H9 (cell line): ENCODE results near the gene KIF14. TPM values are rescaled to one million over a fixed set of nuclear protein-coding genes. Genes with fewer than 3 reads are reported as not detected.

ENCODE experiments used
- DNase-seq: peaks from one replicate; pipeline ENCODE4 v3.0.0-alpha.2; 2017
- H2AFZ ChIP-seq: one replicate; pipeline ENCODE4 v1.6.1; 2013; ENCODE audit warnings: mild to moderate bottlenecking, low read length, control low read depth, moderate library complexity
- H2AK5ac ChIP-seq: 2 replicates; pipeline ENCODE4 v1.6.1; 2013; ENCODE audit warnings: low read length, control low read depth, mixed read lengths; ENCODE audit not compliant: insufficient read length
- H2BK120ac ChIP-seq: one replicate; pipeline ENCODE4 v1.6.1; 2013; ENCODE audit warnings: low read depth, mild to moderate bottlenecking, low read length, control low read depth, inconsistent platforms; ENCODE audit not compliant: poor library complexity, severe bottlenecking
- H2BK12ac ChIP-seq: 2 replicates; pipeline ENCODE4 v1.6.1; 2013; ENCODE audit warnings: low read length, control low read depth, mixed read lengths, low read depth; ENCODE audit not compliant: insufficient read length
- H2BK15ac ChIP-seq: 2 replicates; pipeline ENCODE4 v1.6.1; 2013; ENCODE audit warnings: low read depth, low read length, control low read depth
- H2BK20ac ChIP-seq: one replicate; pipeline ENCODE4 v1.6.1; 2013; ENCODE audit warnings: low read depth, mild to moderate bottlenecking, low read length, control low read depth, inconsistent platforms; ENCODE audit not compliant: poor library complexity, severe bottlenecking
- H2BK5ac ChIP-seq: 2 replicates; pipeline ENCODE4 v1.6.1; 2013; ENCODE audit warnings: low read length, control low read depth, mixed read lengths; ENCODE audit not compliant: insufficient read length
- H3K14ac ChIP-seq: 2 replicates; pipeline ENCODE4 v1.6.1; 2013; ENCODE audit warnings: low read length, control low read depth; ENCODE audit not compliant: insufficient read depth
- H3K18ac ChIP-seq: 2 replicates; pipeline ENCODE4 v1.6.1; 2013; ENCODE audit warnings: low read depth, mild to moderate bottlenecking, mixed read lengths, low read length, control low read depth; ENCODE audit not compliant: insufficient read length
- H3K23ac ChIP-seq: 2 replicates; pipeline ENCODE4 v1.6.1; 2013; ENCODE audit warnings: low read length, control low read depth, mixed read lengths, low read depth; ENCODE audit not compliant: insufficient read length
- H3K23me2 ChIP-seq: 2 replicates; pipeline ENCODE4 v1.6.1; 2013; ENCODE audit warnings: low read depth, mild to moderate bottlenecking, mixed read lengths, low read length, control low read depth; ENCODE audit not compliant: insufficient read length, poor library complexity, severe bottlenecking
- H3K27ac ChIP-seq: 2 replicates; pipeline ENCODE4 v1.5.1; 2013; ENCODE audit warnings: low read length, control low read depth, mixed read lengths, low read depth; ENCODE audit not compliant: insufficient read length
- H3K27me3 ChIP-seq: 2 replicates; pipeline ENCODE4 v1.6.1; 2013; ENCODE audit warnings: low read length, control low read depth, inconsistent platforms; ENCODE audit not compliant: insufficient read depth
- H3K4ac ChIP-seq: 2 replicates; pipeline ENCODE4 v1.6.1; 2013; ENCODE audit warnings: low read depth, mild to moderate bottlenecking, control low read depth, inconsistent platforms, low read length, moderate library complexity
- H3K4me1 ChIP-seq: 2 replicates; pipeline ENCODE4 v1.6.1; 2013; ENCODE audit warnings: low read length, control low read depth, inconsistent platforms; ENCODE audit not compliant: insufficient read depth
- H3K4me2 ChIP-seq: 2 replicates; pipeline ENCODE4 v1.6.1; 2013; ENCODE audit warnings: low read length, control low read depth, mixed read lengths; ENCODE audit not compliant: insufficient read length, insufficient read depth
- H3K56ac ChIP-seq: 2 replicates; pipeline ENCODE4 v1.6.1; 2013; ENCODE audit warnings: low read depth, mild to moderate bottlenecking, mixed read lengths, low read length, control low read depth; ENCODE audit not compliant: insufficient read length
- H3K79me1 ChIP-seq: 2 replicates; pipeline ENCODE4 v1.6.1; 2013; ENCODE audit warnings: low read depth, mild to moderate bottlenecking, moderate library complexity, low read length, control low read depth, inconsistent platforms; ENCODE audit not compliant: insufficient read depth, poor library complexity, severe bottlenecking
- H3K79me2 ChIP-seq: 2 replicates; pipeline ENCODE4 v1.6.1; 2013; ENCODE audit warnings: low read length, control low read depth, inconsistent platforms; ENCODE audit not compliant: insufficient read depth
- H3K9ac ChIP-seq: 2 replicates; pipeline ENCODE4 v1.6.1; 2013; ENCODE audit warnings: low read length, control low read depth, mixed read lengths; ENCODE audit not compliant: insufficient read length; ENCODE audit errors: extremely low read depth
- H3K9me3 ChIP-seq: one replicate; pipeline ENCODE4 v1.6.1; 2013; ENCODE audit warnings: low read depth, low read length, inconsistent platforms; ENCODE audit not compliant: control insufficient read depth
- H3T11ph ChIP-seq: one replicate; pipeline ENCODE4 v1.6.1; 2013; ENCODE audit warnings: mild to moderate bottlenecking, low read length, control low read depth, inconsistent platforms
- H4K20me1 ChIP-seq: one replicate; pipeline ENCODE4 v1.6.1; 2013; ENCODE audit not compliant: control insufficient read depth, insufficient read length, insufficient read depth
- H4K5ac ChIP-seq: 2 replicates; pipeline ENCODE4 v1.6.1; 2013; ENCODE audit warnings: low read depth, mild to moderate bottlenecking, mixed read lengths, low read length, control low read depth; ENCODE audit not compliant: insufficient read length
- H4K8ac ChIP-seq: replicated peaks from 2 replicates; pipeline ENCODE4 v1.6.1; 2013; ENCODE audit warnings: low read length, control low read depth, mixed read lengths, low read depth; ENCODE audit not compliant: insufficient read length
- H4K91ac ChIP-seq: 2 replicates; pipeline ENCODE4 v1.6.1; 2013; ENCODE audit warnings: low read depth, mild to moderate bottlenecking, moderate library complexity, mixed read lengths, low read length, control low read depth; ENCODE audit not compliant: insufficient read length
- H3K27ac Mint-ChIP-seq, 3 experiments: 2 replicates in 2 of 3; 3 replicates in 1 of 3; pipeline ENCODE4 v1.8.0; 2020 to 2021; ENCODE audit warnings: mixed read lengths in 3 of 3, mild to moderate bottlenecking in 1 of 3, moderate library complexity in 1 of 3
- H3K27me3 Mint-ChIP-seq: 2 replicates; pipeline ENCODE4 v1.8.0; 2021; ENCODE audit warnings: low read depth, mild to moderate bottlenecking, moderate library complexity, mixed read lengths
- H3K36me3 Mint-ChIP-seq, 3 experiments: 2 replicates in 2 of 3; 3 replicates in 1 of 3; pipeline ENCODE4 v1.8.0; 2020 to 2021; ENCODE audit warnings: low read depth in 3 of 3, mixed read lengths in 3 of 3; ENCODE audit not compliant: insufficient read depth in 1 of 3
- H3K4me1 Mint-ChIP-seq, 2 experiments: 2 replicates each; pipeline ENCODE4 v1.8.0; 2020; ENCODE audit warnings: mixed read lengths in 2 of 2
- H3K4me3 Mint-ChIP-seq, 2 experiments: 2 replicates in 1 of 2; 3 replicates in 1 of 2; pipeline ENCODE4 v1.8.0; 2020 to 2021; ENCODE audit warnings: mild to moderate bottlenecking in 2 of 2, mixed read lengths in 2 of 2, moderate library complexity in 1 of 2
- H3K9me3 Mint-ChIP-seq, 2 experiments: 2 replicates in 1 of 2; 3 replicates in 1 of 2; pipeline ENCODE4 v1.8.0; 2020; ENCODE audit warnings: mild to moderate bottlenecking in 2 of 2, mixed read lengths in 2 of 2, moderate library complexity in 1 of 2
- CTCF ChIP-seq: fragments of 200-600 bp; sonication (generic); conservative IDR thresholded peaks from 3 replicates; pipeline ENCODE4 v1.8.0; 2021; ENCODE audit warnings: antibody characterized with exemption, mild to moderate bottlenecking
- WGBS: extraction: QIAGEN DNeasy Blood & Tissue Kit; methylation state at CpG from one replicate; pipeline ENCODE4 v1.1.7; 2013; ENCODE audit warnings: missing lambda C conversion rate, low lambda C conversion rate, mixed read lengths; ENCODE audit not compliant: insufficient read length; ENCODE audit errors: extremely low coverage; 5-methylcytosine and 5-hydroxymethylcytosine counted together
- total RNA-seq: library from RNA; stranded (reverse); gene quantifications from 2 replicates; pipeline ENCODE4 v1.2.1, GENCODE V29; 2021

KIF14 gene
- total RNA-seq, 1 experiment from 2014 or later, result 18.2 TPM

GRCh38 chr1:200564319-200564718 lies 56.2 kb downstream of the KIF14 start:
- Histone ChIP-seq H3K4me1 (peaks cover 4% of the 10 kb centered on the region; the same call in 1 of the 2 replicates), H2BK5ac (no peak overlapping the region), H3K23ac (no peak overlapping the region), H4K8ac (no peak overlapping the region), H2AK5ac (no peak overlapping the region), H2BK12ac (no peak overlapping the region), H2BK15ac (no peak overlapping the region), H3K27me3 (no peaks in the 10 kb centered on the region), H3K79me2 (no peaks in the 10 kb centered on the region), H3K9me3 (no peaks in the 10 kb centered on the region), H2AFZ (no peak overlapping the region), H3K79me1 (no peaks in the 10 kb centered on the region), H2BK20ac (no peak overlapping the region), H3T11ph (no peak overlapping the region), H3K4me2 (no peak overlapping the region), H3K4ac (no peak overlapping the region), H3K18ac (no peak overlapping the region), H3K14ac (no peak overlapping the region), H4K91ac (no peak overlapping the region), H4K5ac (no peak overlapping the region), H3K27ac (no peak overlapping the region), H2BK120ac (no peak overlapping the region), H4K20me1 (no peaks in the 10 kb centered on the region), H3K56ac (no peak overlapping the region), H3K23me2 (no peaks in the 10 kb centered on the region), H3K9ac (no peak overlapping the region)
- no peaks in the 10 kb centered on the region for H3K9me3 Mint-ChIP-seq
- WGBS, result no CpG with 5 or more reads among the region's 1 CpG
- no peak for DNase-seq
- H3K4me3 Mint-ChIP-seq, result no peak overlapping the region
- no peak for TF ChIP-seq CTCF
- peaks cover 15 to 17% of the 10 kb centered on the region in 2 experiments for H3K4me1 Mint-ChIP-seq
- H3K36me3 Mint-ChIP-seq, result peaks cover 12 to 54% (median 25%) of the 10 kb centered on the region in 3 experiments; a peak in 6 of 7 replicates
- H3K27ac Mint-ChIP-seq, result peak overlapping the region in 2 of 3 experiments; percentile 63 to 81; a peak in 4 of 7 replicates
- H3K27me3 Mint-ChIP-seq, result no peaks in the 10 kb centered on the region
